Neural progenitor cell (in vitro differentiated cells): ENCODE measurements around the gene LHCGR.

ENCODE experiments used
- EZH2 ChIP-seq: fragments of 200-600 bp; sonication (generic); IDR thresholded peaks from 2 replicates; pipeline ENCODE4 v1.6.1; 2017; ENCODE audit warnings: antibody characterized with exemption, mild to moderate bottlenecking, moderate library complexity
- EZH2phosphoT487 ChIP-seq: fragments of 200-600 bp; sonication (generic); IDR thresholded peaks from 2 replicates; pipeline ENCODE4 v1.6.1; 2017; ENCODE audit warnings: antibody characterized with exemption
- TF ChIP-seq, protein P1 (sequence below): fragments of 200-600 bp; sonication (generic); IDR thresholded peaks from 2 replicates; pipeline ENCODE4 v1.5.1; 2017; ENCODE audit warnings: antibody characterized with exemption, mild to moderate bottlenecking

DNA sequence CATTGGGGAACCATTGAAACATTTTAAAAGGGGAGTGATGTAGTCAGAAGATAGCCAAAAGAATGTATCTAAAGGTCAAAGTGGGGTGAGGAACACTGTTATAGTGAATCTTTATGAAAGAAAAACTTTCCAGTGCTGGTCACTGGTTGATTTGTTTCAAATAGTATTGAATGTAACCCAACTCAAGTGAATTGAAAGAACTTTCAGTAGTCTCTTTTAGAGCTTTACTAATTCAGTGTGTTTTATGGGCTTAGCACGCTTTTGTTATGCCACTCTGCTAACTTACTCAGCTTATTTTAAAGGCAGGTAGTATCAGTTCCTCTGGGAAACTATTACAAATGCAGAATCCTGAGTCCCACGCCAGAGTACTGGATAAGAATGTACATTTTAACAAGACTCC lies 80.6 kb downstream of the LHCGR start:
- TF ChIP-seq, protein P1, sequence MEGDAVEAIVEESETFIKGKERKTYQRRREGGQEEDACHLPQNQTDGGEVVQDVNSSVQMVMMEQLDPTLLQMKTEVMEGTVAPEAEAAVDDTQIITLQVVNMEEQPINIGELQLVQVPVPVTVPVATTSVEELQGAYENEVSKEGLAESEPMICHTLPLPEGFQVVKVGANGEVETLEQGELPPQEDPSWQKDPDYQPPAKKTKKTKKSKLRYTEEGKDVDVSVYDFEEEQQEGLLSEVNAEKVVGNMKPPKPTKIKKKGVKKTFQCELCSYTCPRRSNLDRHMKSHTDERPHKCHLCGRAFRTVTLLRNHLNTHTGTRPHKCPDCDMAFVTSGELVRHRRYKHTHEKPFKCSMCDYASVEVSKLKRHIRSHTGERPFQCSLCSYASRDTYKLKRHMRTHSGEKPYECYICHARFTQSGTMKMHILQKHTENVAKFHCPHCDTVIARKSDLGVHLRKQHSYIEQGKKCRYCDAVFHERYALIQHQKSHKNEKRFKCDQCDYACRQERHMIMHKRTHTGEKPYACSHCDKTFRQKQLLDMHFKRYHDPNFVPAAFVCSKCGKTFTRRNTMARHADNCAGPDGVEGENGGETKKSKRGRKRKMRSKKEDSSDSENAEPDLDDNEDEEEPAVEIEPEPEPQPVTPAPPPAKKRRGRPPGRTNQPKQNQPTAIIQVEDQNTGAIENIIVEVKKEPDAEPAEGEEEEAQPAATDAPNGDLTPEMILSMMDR, result no peak
- TF ChIP-seq EZH2, result no peak
- TF ChIP-seq EZH2phosphoT487, result no peak
